Hepatocyte (in vitro differentiated cells): Measurements from ENCODE around the gene PPP2R2B.

ENCODE experiments used
- CTCF ChIP-seq: fragments of 200-600 bp; sonication (generic); IDR thresholded peaks from 2 replicates; pipeline ENCODE4 v1.5.1; 2016; ENCODE audit warnings: antibody characterized with exemption, mild to moderate bottlenecking; ENCODE audit not compliant: poor library complexity
- EZH2 ChIP-seq: fragments of 200-600 bp; sonication (generic); IDR thresholded peaks from 2 replicates; pipeline ENCODE4 v1.6.1; 2016; ENCODE audit warnings: antibody characterized with exemption, mild to moderate bottlenecking, borderline replicate concordance

DNA sequence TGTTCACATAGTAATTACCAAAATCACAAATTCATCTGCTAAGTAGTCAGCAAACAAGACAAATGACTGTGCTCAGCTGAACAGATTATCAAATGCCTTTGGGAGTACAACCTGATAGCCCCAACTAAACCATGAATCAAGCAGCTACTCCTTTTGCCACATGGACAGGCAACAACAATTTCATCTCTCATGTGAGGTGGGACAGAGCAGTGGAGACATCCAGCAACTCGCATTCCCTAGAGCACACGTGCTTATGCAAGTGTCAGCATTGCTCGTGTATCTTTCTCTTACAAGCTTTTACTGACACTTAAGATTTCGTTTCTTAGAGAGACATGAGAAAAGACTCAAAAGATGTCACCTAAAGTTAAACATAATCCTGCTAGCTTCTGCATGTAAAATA is 42.7 kb upstream of the PPP2R2B start:
- TF ChIP-seq CTCF: no peak
- no peak for TF ChIP-seq EZH2
